ENCODE data around the gene PRR14. TPM values are rescaled to one million over a fixed set of nuclear protein-coding genes. Genes with fewer than 3 reads are reported as not detected.

PRR14 gene
- total RNA-seq, 4 donors from 2014 or later = 1.0 to 82.4 (median 10.0) TPM

DNA sequence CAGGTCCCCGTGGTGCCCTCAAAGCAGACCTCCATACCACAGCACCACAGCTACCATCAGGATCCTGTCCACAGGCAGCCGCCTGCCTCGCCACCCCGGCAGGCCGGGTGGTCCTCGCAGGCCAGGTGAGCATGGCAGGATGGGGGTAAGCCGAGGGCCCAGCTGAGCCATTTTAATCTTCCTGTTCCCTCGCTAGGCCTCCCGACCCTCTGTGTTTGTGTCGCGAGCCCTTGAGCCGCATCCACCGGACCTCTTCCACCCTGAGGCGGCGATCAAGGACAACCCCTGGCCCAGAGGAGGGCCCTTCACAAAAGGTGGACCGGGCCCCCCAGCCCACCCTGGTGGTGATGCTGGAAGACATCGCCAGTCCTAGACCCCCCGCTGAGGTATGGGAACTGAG is 2.0 kb downstream of the PRR14 start:
- intact Hi-C loops (cut with DNase I; ENCODE audit: low total_unique reads) = no loop called here
- H3K4me1 ChIP-seq = peaks cover 0 to 7% of the 10 kb centered on the region in 2 donors
- H3K27ac ChIP-seq = peak overlapping the region in 1 of 2 donors; percentile 95
- H3K4me3 ChIP-seq = no peak overlapping the region
- H3K9me3 ChIP-seq = no peaks in the 10 kb centered on the region
- TF ChIP-seq, protein P1, sequence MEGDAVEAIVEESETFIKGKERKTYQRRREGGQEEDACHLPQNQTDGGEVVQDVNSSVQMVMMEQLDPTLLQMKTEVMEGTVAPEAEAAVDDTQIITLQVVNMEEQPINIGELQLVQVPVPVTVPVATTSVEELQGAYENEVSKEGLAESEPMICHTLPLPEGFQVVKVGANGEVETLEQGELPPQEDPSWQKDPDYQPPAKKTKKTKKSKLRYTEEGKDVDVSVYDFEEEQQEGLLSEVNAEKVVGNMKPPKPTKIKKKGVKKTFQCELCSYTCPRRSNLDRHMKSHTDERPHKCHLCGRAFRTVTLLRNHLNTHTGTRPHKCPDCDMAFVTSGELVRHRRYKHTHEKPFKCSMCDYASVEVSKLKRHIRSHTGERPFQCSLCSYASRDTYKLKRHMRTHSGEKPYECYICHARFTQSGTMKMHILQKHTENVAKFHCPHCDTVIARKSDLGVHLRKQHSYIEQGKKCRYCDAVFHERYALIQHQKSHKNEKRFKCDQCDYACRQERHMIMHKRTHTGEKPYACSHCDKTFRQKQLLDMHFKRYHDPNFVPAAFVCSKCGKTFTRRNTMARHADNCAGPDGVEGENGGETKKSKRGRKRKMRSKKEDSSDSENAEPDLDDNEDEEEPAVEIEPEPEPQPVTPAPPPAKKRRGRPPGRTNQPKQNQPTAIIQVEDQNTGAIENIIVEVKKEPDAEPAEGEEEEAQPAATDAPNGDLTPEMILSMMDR (IDR thresholded peaks at IDR 0.05) = no peak
- no peak for TF ChIP-seq POLR2A (IDR thresholded peaks at IDR 0.05)
- no peaks in the 10 kb centered on the region for H3K27me3 ChIP-seq
- DNase-seq = no peak
- no peaks in the 10 kb centered on the region for H3K36me3 ChIP-seq

DNA sequence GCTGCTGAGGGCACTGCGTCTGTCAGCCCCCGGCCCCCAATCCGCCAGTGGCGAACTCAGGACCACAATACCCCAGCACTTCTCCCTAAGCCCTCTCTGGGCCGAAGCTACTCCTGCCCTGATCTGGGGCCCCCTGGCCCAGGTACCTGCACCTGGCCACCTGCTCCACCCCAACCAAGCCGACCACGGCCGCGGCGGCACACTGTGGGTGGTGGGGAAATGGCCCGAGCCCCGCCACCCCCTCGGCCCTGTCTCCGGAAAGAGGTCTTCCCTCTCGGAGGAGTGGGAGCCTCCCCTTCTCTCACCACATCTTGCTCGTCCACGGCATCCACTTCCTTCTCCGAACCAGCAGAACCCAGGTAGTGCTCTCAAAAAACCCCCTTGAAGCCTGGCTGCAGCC is 4.1 kb downstream of the PRR14 start:
- no peak for TF ChIP-seq POLR2A (IDR thresholded peaks at IDR 0.05)
- TF ChIP-seq, protein P1 (IDR thresholded peaks at IDR 0.05) = no peak
- DNase-seq = no peak
- no peaks in the 10 kb centered on the region for H3K9me3 ChIP-seq
- H3K36me3 ChIP-seq = no peaks in the 10 kb centered on the region
- no peak overlapping the region for H3K4me3 ChIP-seq
- H3K27me3 ChIP-seq = no peaks in the 10 kb centered on the region
- H3K4me1 ChIP-seq = peaks cover 0 to 7% of the 10 kb centered on the region in 2 donors
- intact Hi-C loops (cut with DNase I; ENCODE audit: low total_unique reads) = no loop called here
- no peak overlapping the region for H3K27ac ChIP-seq

DNA sequence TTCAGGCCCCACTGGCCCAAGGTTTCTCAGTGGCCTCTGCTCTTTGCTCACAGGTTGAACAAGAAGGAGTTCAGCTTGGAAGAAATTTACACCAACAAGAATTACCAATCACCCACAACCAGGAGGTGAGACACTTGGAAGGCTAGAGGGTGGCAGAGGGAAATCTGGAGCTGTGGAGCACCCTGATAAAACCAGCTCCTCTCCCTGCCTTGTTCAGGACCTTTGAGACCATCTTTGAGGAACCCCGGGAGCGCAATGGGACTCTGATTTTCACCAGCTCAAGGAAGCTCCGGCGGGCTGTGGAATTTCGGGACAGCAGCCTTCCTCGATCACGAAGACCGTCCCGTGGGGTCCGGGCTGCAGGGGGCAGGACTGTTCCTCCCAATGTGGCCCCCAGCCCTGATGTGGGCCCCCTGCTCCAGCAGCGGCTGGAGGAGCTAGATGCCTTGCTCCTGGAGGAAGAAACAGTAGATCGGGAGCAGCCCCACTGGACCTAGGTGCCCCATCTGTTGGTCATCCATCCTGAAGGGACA is 5.1 kb downstream of the PRR14 start:
- Histone ChIP-seq H3K9me3 (no peaks in the 10 kb centered on the region), H3K27me3 (no peaks in the 10 kb centered on the region), H3K36me3 (no peaks in the 10 kb centered on the region), H3K4me3 (no peak overlapping the region), H3K4me1 (peaks cover 0 to 16% of the 10 kb centered on the region in 2 donors), H3K27ac (no peak overlapping the region)
- DNase-seq = no peak
- intact Hi-C loops (cut with DNase I; ENCODE audit: low total_unique reads) = no loop called here
- TF ChIP-seq, protein P1 (IDR thresholded peaks at IDR 0.05) = no peak
- TF ChIP-seq POLR2A (IDR thresholded peaks at IDR 0.05) = no peak

DNA sequence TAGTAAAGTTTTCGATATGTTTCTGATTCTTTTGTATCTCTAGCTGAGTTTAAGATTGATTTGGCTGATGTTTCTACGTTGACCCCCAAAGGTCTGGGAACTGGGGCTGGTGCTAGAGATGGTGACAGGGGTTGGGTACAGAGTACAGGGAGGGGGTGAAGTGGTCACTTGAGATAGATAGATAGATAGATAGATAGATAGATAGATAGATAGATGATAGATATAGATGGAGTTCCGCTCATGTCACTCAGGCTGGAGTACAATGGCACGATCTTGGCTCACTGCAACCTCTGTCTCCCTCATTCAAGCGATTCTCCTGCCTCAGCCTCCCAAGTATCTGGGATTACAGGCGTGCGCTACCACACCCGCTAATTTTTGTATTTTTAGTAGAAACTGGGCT is 5.6 kb downstream of the PRR14 start:
- intact Hi-C loops (cut with DNase I; ENCODE audit: low total_unique reads) = no loop called here
- TF ChIP-seq, protein P1 (IDR thresholded peaks at IDR 0.05) = no peak
- no peak for TF ChIP-seq POLR2A (IDR thresholded peaks at IDR 0.05)
- H3K4me1 ChIP-seq = peaks cover 0 to 20% of the 10 kb centered on the region in 2 donors
- H3K9me3 ChIP-seq = no peaks in the 10 kb centered on the region
- H3K27ac ChIP-seq = peak overlapping the region in 1 of 2 donors; percentile 88
- no peaks in the 10 kb centered on the region for H3K27me3 ChIP-seq
- no peak overlapping the region for H3K4me3 ChIP-seq
- DNase-seq = no peak
- no peaks in the 10 kb centered on the region for H3K36me3 ChIP-seq

DNA sequence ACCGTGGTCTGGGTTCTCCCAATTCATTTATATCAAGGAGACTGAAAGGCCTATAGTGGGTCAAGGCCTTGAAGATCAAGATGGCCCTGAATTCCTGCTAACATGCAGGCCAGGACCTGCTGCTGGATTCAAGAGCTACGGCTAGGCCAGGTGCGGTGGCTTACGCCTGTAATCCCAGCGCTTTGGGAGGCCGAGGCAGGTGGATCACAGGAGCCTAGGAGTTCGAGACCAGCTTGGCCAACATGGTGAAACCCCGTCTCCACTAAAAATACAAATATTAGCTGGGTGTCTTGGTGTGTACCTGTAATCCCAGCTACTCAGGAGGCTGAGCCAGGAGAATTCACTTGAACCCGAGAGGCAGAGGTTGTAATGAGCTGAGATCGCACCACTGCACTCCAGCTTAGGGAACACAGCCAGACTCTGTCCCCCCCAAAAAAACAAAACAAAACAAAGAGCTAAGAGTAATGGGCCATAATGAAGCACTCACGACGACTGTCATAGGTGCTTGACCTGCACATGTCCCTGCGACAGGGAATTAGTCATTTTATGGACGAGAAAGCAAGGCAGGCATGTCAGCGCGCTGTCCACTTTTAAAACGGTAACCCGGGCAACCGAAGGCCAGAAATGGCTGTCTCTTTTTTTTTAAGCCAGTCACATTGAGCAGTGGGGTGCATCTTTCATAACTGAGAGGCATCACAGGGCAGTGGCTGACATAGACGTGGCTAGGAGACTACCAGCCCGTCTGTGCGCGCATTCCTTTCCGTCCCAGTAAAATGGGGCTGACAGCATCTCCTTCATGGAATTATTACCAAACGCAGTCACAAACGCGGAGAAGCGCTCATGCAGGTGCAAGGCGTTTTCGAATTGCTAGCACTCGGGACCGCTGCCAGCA is 6.5 kb downstream of the PRR14 start:
- no peak for DNase-seq
- Histone ChIP-seq H3K27ac (peak overlapping the region; percentile 69 to 88), H3K4me1 (peaks cover 0 to 14% of the 10 kb centered on the region in 2 donors), H3K36me3 (no peaks in the 10 kb centered on the region), H3K4me3 (peak overlapping the region; percentile 17 to 42), H3K27me3 (no peaks in the 10 kb centered on the region), H3K9me3 (no peaks in the 10 kb centered on the region)
- TF ChIP-seq POLR2A (IDR thresholded peaks at IDR 0.05) = no peak
- TF ChIP-seq, protein P1 (IDR thresholded peaks at IDR 0.05) = no peak
- intact Hi-C loops (cut with DNase I; ENCODE audit: low total_unique reads) = no loop called here

Data from uterus (tissue), 4 donors.